ENCODE data around the gene RALGAPA1.
"Not testable (repeated sequence)": the region's sequence is repeated elsewhere in the genome, so short reads cannot be mapped to it uniquely, and the experiment has no call there.

RALGAPA1 gene

GRCh38 chr14:35821564-35822411, 12.7 kb upstream of the RALGAPA1 start:
- DNase-seq, result no peak

DNA sequence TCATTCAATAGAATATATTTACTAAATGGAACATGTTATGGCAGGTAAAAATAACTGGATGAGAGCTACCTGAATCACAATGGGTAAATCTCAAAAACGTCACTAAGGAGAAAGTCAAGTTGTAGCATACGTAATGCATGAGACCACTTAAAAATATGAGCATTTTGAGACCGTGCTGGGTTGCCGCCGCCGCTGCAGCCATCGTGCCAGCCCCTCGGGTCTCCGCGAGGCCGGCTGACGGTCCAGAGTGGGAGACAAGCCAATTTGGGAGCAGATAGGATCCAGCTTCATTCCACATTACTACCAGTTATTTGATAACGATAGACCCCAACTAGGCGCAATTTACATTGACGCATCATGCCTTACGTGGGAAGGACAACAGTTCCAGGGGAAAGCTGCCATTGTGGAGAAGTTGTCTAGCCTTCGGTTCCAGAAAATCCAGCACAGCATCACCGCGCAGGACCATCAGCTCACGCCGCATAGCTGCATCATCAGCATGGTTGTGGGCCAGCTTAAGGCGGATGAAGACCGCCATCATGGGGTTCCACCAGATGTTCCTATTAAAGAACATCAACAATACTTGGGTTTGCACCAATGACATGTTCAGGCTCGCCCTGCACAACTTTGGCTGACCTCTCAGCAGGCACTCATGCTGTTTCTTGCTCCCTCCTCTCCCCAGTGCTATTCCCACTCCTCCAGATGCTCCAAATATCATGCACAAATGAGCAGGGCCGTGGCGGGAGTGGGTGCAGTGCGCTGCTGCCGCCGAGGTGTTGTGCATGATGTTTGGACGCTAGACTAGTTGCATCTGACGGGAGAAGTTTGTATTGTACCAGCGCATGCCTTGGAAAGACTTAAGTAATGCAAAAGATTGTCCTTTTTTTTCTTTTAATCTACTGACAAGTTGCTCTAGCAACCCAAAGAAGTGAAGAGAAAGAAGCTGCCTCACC, 10.8 kb upstream of the RALGAPA1 start:
- no peak for DNase-seq

DNA sequence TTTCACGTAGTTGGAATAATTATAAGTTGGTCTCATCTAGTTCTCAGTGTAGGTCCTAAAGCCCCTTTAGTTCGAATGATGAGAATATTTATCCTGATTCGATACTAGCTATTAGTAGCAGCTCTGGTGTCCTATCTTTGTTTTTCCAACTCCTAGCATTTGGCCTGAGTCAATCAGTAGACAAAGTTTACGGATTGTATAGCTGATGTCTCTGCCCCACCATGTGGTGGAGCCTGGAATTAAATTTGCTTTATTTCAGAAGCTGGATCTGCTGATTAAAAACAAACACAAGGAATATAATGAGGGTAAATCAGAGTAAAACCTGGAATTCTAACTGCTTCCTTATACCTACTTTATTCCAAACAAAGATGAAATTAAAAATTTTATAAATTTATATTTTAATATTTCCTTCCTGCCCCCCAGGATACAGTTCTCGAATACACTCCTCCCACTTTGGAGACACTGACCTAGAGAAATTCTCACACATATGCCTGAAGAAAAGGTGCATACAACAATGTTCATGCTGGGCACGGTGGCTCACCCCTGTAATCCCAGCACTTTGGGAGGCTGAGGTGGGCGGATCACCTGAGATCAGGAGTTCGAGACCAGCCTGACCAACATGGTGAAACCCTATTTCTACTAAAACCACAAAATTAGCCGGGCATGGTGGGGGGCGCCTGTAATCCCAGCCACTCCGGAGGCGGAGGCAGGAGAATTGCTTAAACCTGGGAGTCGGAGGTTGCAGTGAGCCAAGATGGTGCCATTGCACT, 9.4 kb upstream of the RALGAPA1 start:
- DNase-seq, result peak in 1 of 2 experiments; percentile 6

DNA sequence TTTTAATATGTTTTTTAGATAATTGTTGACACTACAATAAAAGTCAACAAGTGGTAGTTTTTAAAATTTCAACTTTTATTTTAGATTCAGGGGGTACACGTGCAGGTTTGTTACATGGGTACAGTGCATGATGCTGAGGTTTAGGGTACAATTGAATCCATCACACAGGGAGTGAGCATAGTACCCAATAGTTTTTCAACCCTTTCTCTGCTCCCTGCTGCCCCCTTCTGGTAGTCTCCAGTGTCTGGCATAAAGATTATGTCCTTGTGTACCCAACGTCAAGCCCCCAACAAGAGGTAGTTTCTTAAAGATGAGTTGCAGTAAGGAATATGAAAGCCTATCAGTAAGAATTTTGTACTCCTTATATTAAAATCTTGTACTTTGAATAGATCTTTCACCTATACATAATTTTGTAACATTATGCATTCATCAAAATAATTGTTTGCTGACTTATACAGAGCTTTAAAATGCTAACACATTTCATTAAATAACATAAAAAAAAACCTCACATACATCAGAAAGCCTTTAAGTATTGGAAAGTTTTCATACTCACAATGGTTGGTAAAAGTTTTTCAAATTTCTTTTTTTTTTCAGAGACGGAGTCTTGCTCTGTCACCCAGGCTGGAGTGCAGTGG, 5.4 kb upstream of the RALGAPA1 start:
- peak; percentile 14 to 31 for DNase-seq

GRCh38 chr14:35810963-35811362, 1.9 kb upstream of the RALGAPA1 start:
- DNase-seq, result no peak

GRCh38 chr14:35809597-35809996, 502 bp upstream of the RALGAPA1 start:
- no peak for DNase-seq

- peak in 1 of 2 experiments; percentile 21 for DNase-seq
Observed at GRCh38 chr14:35808076-35808637, 938 bp downstream of the RALGAPA1 start.

GRCh38 chr14:35807131-35807961, 1.7 kb downstream of the RALGAPA1 start:
- DNase-seq, result no peak

DNA sequence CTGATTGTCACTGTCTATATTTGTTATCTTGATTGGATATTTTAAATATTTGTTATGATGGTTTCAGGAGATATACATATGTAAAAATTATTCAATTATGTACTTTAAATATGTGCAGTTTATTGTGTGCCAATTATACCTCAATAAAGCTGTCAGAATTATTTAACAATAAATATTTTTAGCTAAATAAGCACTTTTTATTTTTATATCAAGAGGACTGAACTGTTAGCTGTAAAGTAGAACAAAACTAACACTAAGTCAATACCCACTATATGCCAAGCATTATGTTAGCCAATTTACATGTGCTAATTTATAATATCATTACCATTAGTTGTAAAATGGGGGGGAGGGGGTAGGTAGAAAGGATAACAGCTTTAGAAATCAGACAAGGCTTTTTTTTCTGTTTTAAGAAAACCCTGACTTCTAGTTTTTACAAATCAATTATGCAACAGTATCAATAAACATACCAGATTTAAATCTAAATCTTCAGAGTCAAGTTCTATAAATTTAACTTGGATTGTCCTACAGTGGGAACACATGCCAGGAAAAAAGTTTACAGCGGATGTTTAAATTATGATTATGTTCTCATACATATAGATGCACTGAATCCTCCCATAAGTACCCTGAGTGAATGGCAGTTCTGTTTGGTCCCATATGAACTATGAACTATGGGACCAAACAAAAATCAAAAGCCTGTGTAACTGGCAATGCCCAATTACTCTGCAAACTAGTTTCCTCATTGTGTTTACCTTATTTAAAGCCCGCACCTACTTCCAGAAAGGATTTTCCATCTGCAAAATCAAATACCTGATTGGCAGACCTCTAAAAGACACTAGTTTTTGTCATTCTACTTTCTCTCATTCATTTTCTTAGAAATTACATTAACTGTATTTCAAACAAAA, 2.8 kb downstream of the RALGAPA1 start:
- no peak for DNase-seq

- DNase-seq, result no peak
Observed at GRCh38 chr14:35797796-35798195, 11.3 kb downstream of the RALGAPA1 start.

- no peak for DNase-seq
Observed at GRCh38 chr14:35789651-35790050, 19.4 kb downstream of the RALGAPA1 start.

DNA sequence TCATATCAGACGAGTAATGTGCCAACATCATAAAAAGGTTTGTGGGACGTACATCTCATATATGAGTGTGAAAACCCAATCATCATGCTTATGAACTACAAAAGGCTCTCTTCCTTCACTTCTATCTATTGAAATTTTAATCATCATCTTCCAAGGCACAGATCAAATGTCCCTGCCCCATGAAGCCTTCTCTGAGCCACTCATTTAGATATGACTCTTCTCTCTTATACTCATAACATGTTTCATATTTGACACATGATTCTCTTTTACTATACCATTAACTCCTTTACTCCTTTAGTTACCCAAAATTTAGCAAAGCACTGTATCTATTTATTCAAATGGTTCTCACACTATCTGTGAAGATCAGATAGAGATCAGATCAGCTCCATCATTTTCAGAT, 22.2 kb downstream of the RALGAPA1 start:
- DNase-seq, result no peak

DNA sequence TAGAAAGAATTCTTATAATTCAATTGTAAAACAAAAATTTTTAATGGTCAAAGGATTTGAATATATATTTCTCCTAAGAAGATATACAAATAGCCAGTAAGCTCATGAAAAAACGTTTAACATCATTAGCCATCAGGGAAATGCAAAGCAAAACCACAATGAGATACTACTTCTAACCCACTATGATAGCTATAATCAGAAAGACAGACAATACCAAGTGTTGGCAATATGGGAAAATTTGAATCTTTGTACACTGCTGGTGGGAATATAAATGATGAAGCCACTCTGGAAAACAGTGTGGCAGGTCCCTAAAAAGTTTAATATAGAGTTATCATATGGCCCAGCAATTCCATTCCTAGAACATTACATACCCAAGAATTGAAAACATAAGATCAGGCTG, 25.4 kb downstream of the RALGAPA1 start:
- no peak for DNase-seq

- DNase-seq, result no peak
Observed at GRCh38 chr14:35779368-35779767, 29.7 kb downstream of the RALGAPA1 start.

DNA sequence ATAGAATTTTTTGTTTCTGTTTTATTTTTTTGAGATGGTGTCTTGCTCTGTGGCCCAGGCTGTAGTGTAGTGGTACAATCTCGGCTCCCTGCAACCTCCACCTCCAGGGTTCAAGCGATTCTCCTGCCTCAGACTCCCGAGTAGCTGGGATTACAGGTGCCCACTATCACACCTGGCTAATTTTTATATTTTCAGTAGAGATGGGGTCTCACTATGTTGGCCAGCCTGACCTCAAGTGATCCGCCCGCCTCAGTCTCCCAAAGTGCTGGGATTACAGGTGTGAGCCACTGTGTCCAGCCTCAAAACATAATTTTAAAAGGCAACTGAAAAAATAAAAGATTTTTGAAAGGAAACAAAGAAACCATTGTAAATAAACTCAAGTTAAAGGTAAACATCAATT, 31.5 kb downstream of the RALGAPA1 start:
- not testable (repeated sequence) for DNase-seq

DNA sequence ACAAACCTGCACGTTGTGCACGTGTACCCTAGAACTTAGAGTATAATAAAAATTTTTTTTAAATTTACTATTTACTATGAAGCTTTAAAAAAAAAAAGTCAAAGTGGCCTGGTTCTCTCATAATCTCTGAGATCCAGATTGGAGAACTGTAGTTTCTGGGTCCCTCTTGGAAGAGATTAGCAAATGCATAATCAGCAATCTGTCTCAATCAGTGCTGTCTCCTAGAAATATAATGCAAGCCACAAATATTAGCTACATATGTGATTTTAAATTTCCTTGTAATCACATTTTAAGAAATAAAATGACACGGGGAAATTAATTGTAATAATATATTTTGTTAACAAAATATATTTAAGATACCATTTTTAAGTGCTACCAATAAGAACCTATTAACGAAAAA, 32.3 kb downstream of the RALGAPA1 start:
- no peak for DNase-seq

- not testable (repeated sequence) for DNase-seq
Observed at GRCh38 chr14:35776085-35776484, 33.0 kb downstream of the RALGAPA1 start.

GRCh38 chr14:35766700-35767082, 42.4 kb downstream of the RALGAPA1 start:
- no peak for DNase-seq

GRCh38 chr14:35766036-35766699, 42.9 kb downstream of the RALGAPA1 start:
- DNase-seq, result no peak

DNA sequence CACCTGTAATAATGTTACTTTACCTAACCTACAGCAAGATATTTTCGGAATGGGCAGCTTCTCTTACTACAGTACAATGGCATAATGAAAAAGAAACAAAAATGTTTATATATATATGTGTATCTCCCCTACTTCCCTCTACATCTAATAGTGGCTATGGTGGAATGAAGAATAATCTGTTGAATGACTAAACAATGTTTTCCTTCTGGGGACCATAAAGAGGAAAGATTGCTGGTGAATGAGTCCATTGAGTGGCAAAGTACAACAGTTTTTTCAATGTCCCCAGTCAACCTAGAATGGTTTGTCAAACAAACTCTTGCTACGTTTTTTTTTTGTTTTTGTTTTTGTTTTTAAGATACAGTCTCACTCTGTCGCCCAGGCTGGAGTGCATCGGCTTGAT, 47.2 kb downstream of the RALGAPA1 start:
- no peak for DNase-seq

All from NCI-H187 (cell line).